Spleen (tissue), 7 donors: ENCODE results near the gene ALOX12B.

Source experiments
- CTCF ChIP-seq, 11 experiments: fragments of 200-600 bp in 7 of 11; fragments of 450-650 bp in 4 of 11; sonication (generic) in 4 of 11; IDR thresholded peaks in 8 of 11; conservative IDR thresholded peaks in 3 of 11; 1 replicate in 7 of 11; 2 replicates in 4 of 11; pipeline versions ENCODE4 v1.4.0 to v1.8.0; 2016 to 2021; ENCODE audit warnings: antibody characterized with exemption in 11 of 11, inconsistent platforms in 4 of 11, mild to moderate bottlenecking in 1 of 11
- POLR2A ChIP-seq, 3 donors: fragments of 450-650 bp; IDR thresholded peaks; one replicate each; pipeline ENCODE4 v1.5.1; 2017; ENCODE audit warnings: antibody characterized with exemption in 3 of 3, mild to moderate bottlenecking in 1 of 3
- donor health status: DM: no; HTN: no; CAD: no; lungs with moderate emphysema.
- donor health status: DM: no; HTN: no; CAD: no.
- donor health status: DM: no; HTN: no; CAD: no.

GRCh38 chr17:8084250-8084649 is 3.3 kb downstream of the ALOX12B start:
- TF ChIP-seq CTCF (IDR thresholded peaks at IDR 0.05 in 8 of 11, conservative IDR thresholded peaks at IDR 0.05 in 3 of 11) (no peak), POLR2A (IDR thresholded peaks at IDR 0.05) (no peak)
